CD4-positive, alpha-beta memory T cell (primary cell): ENCODE measurements around the gene SLCO3A1. TPM values are rescaled to one million over a fixed set of nuclear protein-coding genes. Genes with fewer than 3 reads are reported as not detected.

Experiments used
- CTCF ChIA-PET: fragments of 350-600 bp; sonication (Branson Sonifier 250); formaldehyde crosslinking; loops from one replicate; lab custom pipeline; 2021; ENCODE audit warnings: inconsistent platforms; ENCODE audit not compliant: partially characterized antibody; lab: Charles Lee
- POLR2A ChIA-PET: fragments of 350-600 bp; sonication (Branson Sonifier 250); formaldehyde crosslinking; loops from one replicate; lab custom pipeline; 2021; ENCODE audit not compliant: partially characterized antibody; lab: Charles Lee
- DNase-seq, 5 donors: peaks; one replicate each; pipeline versions ENCODE4 v3.0.0 to v3.0.0-alpha.2; 2020 to 2022; ENCODE audit warnings: mixed read lengths in 1 of 5
- H3K27ac ChIP-seq: one replicate; pipeline ENCODE4 v1.7.0; 2013; ENCODE audit warnings: low read depth, low read length
- H3K27me3 ChIP-seq: 2 replicates; pipeline ENCODE4 v1.7.0; 2013; ENCODE audit warnings: mild to moderate bottlenecking, low read length, moderate library complexity; ENCODE audit not compliant: insufficient read depth
- H3K36me3 ChIP-seq: 2 replicates; pipeline ENCODE4 v1.7.0; 2013; ENCODE audit warnings: mild to moderate bottlenecking, low read length, moderate library complexity; ENCODE audit not compliant: insufficient read depth
- H3K4me1 ChIP-seq: 2 replicates; pipeline ENCODE4 v1.7.0; 2013; ENCODE audit warnings: mild to moderate bottlenecking, low read length, moderate library complexity; ENCODE audit not compliant: insufficient read depth
- H3K4me3 ChIP-seq, 2 donors: one replicate each; pipeline ENCODE4 v1.7.0; 2013; ENCODE audit warnings: low read length in 2 of 2, mild to moderate bottlenecking in 1 of 2
- H3K9me3 ChIP-seq, 2 donors: one replicate each; pipeline ENCODE4 v1.7.0; 2013; ENCODE audit warnings: low read length in 2 of 2, control low read depth in 1 of 2; ENCODE audit not compliant: control insufficient read depth in 1 of 2
- H3K27ac Mint-ChIP-seq, 7 donors: one replicate each; pipeline ENCODE4 v1.8.0; 2020 to 2021; ENCODE audit warnings: mixed read lengths in 7 of 7, mild to moderate bottlenecking in 6 of 7, inconsistent platforms in 3 of 7, moderate library complexity in 3 of 7
- H3K27me3 Mint-ChIP-seq, 2 donors: one replicate each; pipeline ENCODE4 v1.8.0; 2020 to 2021; ENCODE audit warnings: mixed read lengths in 2 of 2
- H3K36me3 Mint-ChIP-seq, 2 donors: one replicate each; pipeline ENCODE4 v1.8.0; 2020 to 2021; ENCODE audit warnings: mixed read lengths in 2 of 2, inconsistent platforms in 1 of 2, mild to moderate bottlenecking in 1 of 2
- H3K4me1 Mint-ChIP-seq, 4 donors: one replicate each; pipeline ENCODE4 v1.8.0; 2020 to 2021; ENCODE audit warnings: mixed read lengths in 4 of 4, mild to moderate bottlenecking in 1 of 4
- H3K4me3 Mint-ChIP-seq, 8 donors: one replicate each; pipeline ENCODE4 v1.8.0; 2020 to 2021; ENCODE audit warnings: mixed read lengths in 8 of 8, mild to moderate bottlenecking in 7 of 8, moderate library complexity in 6 of 8, inconsistent platforms in 3 of 8
- H3K9me3 Mint-ChIP-seq, 8 donors: one replicate each; pipeline ENCODE4 v1.8.0; 2020 to 2021; ENCODE audit warnings: mixed read lengths in 8 of 8, mild to moderate bottlenecking in 5 of 8, inconsistent platforms in 3 of 8, moderate library complexity in 1 of 8
- intact Hi-C: fragments of 100-400 bp; cut with micrococcal nuclease; formaldehyde crosslinking; loops from one replicate; pipeline ENCODE4 v1.15.1; 2023
- polyA plus RNA-seq, 2 donors: library from polyadenylated mRNA; unstranded; fragments of 300-500 nt; fragmentation: Illumina TruSeq; gene quantifications; one replicate each; pipeline ENCODE4 v1.2.3, GENCODE V29; 2021
- total RNA-seq, 2 experiments: library from RNA; stranded (reverse); gene quantifications; one replicate each; pipeline ENCODE4 v1.2.3, GENCODE V29; 2021

The SLCO3A1 gene
- total and polyA plus RNA-seq, 4 experiments from 2014 or later = 30.9 to 61.3 (median 31.9) TPM

DNA sequence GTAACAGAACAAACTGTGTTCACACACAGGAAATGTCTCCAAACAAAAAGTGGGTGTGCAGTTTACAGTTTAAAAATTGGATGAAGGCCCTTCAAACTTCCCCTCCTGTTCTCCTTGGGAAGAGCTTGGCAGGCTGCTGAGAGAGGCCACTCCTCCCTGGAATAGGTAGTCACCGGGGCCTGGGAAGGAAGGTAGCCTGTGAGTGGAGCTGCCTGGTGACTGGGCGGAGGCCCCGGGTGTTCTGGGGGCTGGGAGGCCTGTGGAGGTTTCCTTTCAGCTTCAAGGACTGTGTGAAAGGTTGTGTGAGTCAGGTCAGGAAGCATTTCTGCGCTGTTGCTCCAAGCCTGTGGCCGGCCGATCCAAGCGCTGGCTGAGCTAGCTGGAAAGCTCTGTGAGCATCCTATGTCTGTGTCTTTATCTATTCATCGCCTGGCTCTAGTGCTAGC is 14.1 kb downstream of the SLCO3A1 start:
- ChIA-PET POLR2A (interaction anchor here (1.3 to 2.5 kb wide), 2 partner anchors 12 to 14 kb away, joined by 8 to 10 read pairs; partner anchors contain the start of gene SLCO3A1), CTCF (interaction anchor here (1.1 to 11.5 kb wide), 3 partner anchors 9 to 162 kb away, joined by 4 to 112 read pairs (median 5); partner anchors contain the start of gene SLCO3A1)
- no peaks in the 10 kb centered on the region for H3K9me3 ChIP-seq
- Mint-ChIP-seq H3K9me3 (peaks cover 0 to 4% (median 0%) of the 10 kb centered on the region in 8 donors), H3K4me1 (peaks cover 63 to 92% (median 76%) of the 10 kb centered on the region in 4 donors), H3K27ac (peak overlapping the region in 6 of 7 donors; percentile 17 to 72 (median 44)), H3K27me3 (no peaks in the 10 kb centered on the region), H3K4me3 (peak overlapping the region; percentile 18 to 59 (median 52)), H3K36me3 (peaks cover 1 to 6% of the 10 kb centered on the region in 2 donors)
- no peak for DNase-seq
- no peaks in the 10 kb centered on the region for H3K36me3 ChIP-seq
- no peak overlapping the region for H3K27ac ChIP-seq
- no peaks in the 10 kb centered on the region for H3K27me3 ChIP-seq
- no peak overlapping the region for H3K4me3 ChIP-seq
- H3K4me1 ChIP-seq = peaks cover 91% of the 10 kb centered on the region
- intact Hi-C loops = loop anchor here (1.0 kb wide), 1 partner anchor 10 kb away; no protein-coding TSS in a partner anchor

DNA sequence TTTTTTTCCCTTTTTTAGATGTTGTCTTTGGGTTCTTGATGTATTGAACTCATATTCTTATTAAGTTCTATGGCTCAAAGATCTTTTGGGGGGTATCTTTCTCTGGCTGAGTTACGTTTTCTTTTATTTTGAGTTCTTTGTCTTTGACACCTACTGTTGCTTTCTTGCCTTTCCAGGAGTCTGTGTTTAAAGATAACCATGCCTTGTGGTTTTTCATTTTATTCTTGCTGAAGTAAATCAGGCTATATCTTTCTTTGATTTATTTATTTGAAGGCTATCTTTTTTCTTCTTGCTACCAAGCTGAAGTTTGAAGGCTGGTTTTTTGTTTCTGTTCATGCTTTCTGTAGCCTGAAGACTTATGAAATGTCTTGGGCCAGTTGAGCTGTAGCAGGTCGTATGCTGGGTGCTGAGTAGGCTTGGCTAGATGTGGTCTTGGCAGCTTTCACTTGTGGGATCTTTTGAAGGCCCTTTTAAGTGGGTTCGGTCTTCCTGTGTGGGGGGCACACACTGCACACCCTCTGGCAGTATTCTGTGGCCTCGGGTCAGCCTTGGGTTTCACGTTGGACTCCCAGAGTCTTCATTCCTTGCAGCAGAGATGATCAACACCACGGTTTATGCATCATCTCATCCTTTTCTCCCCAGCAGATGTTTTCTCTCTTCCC is 17.5 kb downstream of the SLCO3A1 start:
- Mint-ChIP-seq H3K9me3 (peaks cover 0 to 4% (median 0%) of the 10 kb centered on the region in 8 donors), H3K27ac (peak overlapping the region in 6 of 7 donors; percentile 5 to 69 (median 37)), H3K36me3 (peaks cover 17 to 26% of the 10 kb centered on the region in 2 donors), H3K27me3 (no peaks in the 10 kb centered on the region), H3K4me1 (peaks cover 58 to 86% (median 65%) of the 10 kb centered on the region in 4 donors), H3K4me3 (peak overlapping the region in 6 of 8 donors; percentile 1 to 40 (median 22))
- Histone ChIP-seq H3K27ac (no peak overlapping the region), H3K27me3 (no peaks in the 10 kb centered on the region), H3K36me3 (no peaks in the 10 kb centered on the region), H3K4me3 (no peak overlapping the region), H3K4me1 (peaks cover 69% of the 10 kb centered on the region), H3K9me3 (no peaks in the 10 kb centered on the region)
- DNase-seq = no peak
- ChIA-PET CTCF (interaction anchor here (0.6 kb wide), 1 partner anchor 91 kb away, joined by 3 read pairs; no protein-coding TSS in a partner anchor), POLR2A (interaction anchor here (0.8 kb wide), 1 partner anchor 32 kb away, joined by 3 read pairs; no protein-coding TSS in a partner anchor)
- intact Hi-C loops = no loop called here

- Histone ChIP-seq H3K27me3 (no peaks in the 10 kb centered on the region), H3K36me3 (no peaks in the 10 kb centered on the region), H3K27ac (no peak overlapping the region), H3K4me1 (peaks cover 61% of the 10 kb centered on the region), H3K9me3 (no peaks in the 10 kb centered on the region), H3K4me3 (no peak overlapping the region)
- ChIA-PET CTCF (no interaction called here), POLR2A (no interaction called here)
- Mint-ChIP-seq H3K4me1 (peaks cover 51 to 80% (median 57%) of the 10 kb centered on the region in 4 donors), H3K27me3 (no peaks in the 10 kb centered on the region), H3K36me3 (peaks cover 20 to 30% of the 10 kb centered on the region in 2 donors), H3K4me3 (no peak overlapping the region), H3K9me3 (peaks cover 0 to 4% (median 0%) of the 10 kb centered on the region in 8 donors), H3K27ac (peak overlapping the region in 1 of 7 donors; percentile 45)
- intact Hi-C loops = no loop called here
- DNase-seq = no peak
Measured at GRCh38 chr15:91871837-91872236, 18.3 kb downstream of the SLCO3A1 start.

DNA sequence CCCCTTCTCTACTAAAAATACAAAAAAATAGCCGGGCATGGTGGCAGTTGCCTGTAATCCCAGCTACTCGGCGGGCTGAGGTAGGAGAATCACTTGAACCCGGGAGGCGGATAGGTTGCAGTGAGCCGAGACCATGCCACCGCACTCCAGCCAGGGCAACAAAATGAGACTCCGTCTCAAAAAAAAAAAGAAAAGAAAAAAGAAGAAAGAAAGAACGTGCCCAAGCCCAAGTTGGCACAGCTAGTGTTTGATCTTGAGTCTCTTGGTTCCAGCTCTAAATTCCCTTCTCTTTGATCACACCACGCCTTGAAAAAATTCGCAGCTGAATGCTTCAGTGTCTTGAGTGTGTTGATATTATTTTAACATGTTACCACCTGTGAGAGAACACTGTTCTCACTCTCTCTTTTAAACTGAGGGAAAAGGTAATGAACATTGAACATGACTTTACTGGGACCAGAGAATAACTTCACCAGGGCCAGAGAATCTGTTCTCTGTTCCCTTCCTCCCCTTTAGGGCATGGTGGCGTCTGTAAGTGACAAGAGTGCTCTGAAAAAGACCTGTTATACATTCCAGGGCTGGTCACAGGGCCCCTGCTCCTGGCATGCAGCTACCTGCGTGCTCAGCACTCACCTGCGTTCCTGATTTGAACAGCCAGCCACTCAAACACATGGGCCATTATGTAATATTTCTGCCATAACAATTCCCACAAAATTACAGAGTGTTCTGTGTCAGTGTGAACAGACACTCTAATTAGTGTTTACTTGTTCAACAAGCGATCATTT is 19.0 kb downstream of the SLCO3A1 start:
- Histone ChIP-seq H3K36me3 (no peaks in the 10 kb centered on the region), H3K4me1 (peaks cover 54% of the 10 kb centered on the region), H3K27me3 (no peaks in the 10 kb centered on the region), H3K9me3 (no peaks in the 10 kb centered on the region), H3K27ac (no peak overlapping the region), H3K4me3 (no peak overlapping the region)
- Mint-ChIP-seq H3K9me3 (peaks cover 0 to 6% (median 0%) of the 10 kb centered on the region in 8 donors), H3K27ac (peak overlapping the region in 1 of 7 donors; percentile 23), H3K27me3 (no peaks in the 10 kb centered on the region), H3K4me3 (no peak overlapping the region), H3K36me3 (peaks cover 26 to 37% of the 10 kb centered on the region in 2 donors), H3K4me1 (peaks cover 49 to 80% (median 54%) of the 10 kb centered on the region in 4 donors)
- intact Hi-C loops = no loop called here
- DNase-seq = no peak
- ChIA-PET POLR2A (no interaction called here), CTCF (no interaction called here)

DNA sequence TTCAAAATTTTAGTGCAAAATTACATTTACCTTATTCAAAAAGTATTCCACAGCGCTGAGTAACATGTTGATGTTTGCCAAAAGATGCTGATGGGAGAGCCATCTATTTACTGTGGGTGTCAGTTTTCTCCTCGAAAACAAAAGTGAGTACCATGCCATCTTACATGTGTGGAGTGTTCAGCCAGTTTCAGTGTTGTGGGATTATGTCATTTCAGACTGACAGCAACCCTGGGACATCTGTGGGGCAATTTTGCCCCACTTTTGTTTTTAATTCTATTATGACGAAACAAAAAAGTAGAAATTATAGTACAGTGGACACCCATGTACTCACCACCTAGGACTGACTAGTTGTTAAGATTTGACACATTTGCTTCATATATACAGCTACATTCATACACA is 19.6 kb downstream of the SLCO3A1 start:
- ChIA-PET POLR2A (no interaction called here), CTCF (no interaction called here)
- H3K27me3 Mint-ChIP-seq = no peaks in the 10 kb centered on the region
- no peak overlapping the region for H3K4me3 ChIP-seq
- H3K36me3 Mint-ChIP-seq = peaks cover 29 to 39% of the 10 kb centered on the region in 2 donors
- H3K9me3 ChIP-seq = no peaks in the 10 kb centered on the region
- H3K27ac ChIP-seq = no peak overlapping the region
- no peak overlapping the region for H3K4me3 Mint-ChIP-seq
- intact Hi-C loops = no loop called here
- H3K4me1 ChIP-seq = peaks cover 48% of the 10 kb centered on the region
- peaks cover 45 to 79% (median 51%) of the 10 kb centered on the region in 4 donors for H3K4me1 Mint-ChIP-seq
- no peak for DNase-seq
- no peaks in the 10 kb centered on the region for H3K27me3 ChIP-seq
- H3K36me3 ChIP-seq = no peaks in the 10 kb centered on the region
- H3K9me3 Mint-ChIP-seq = peaks cover 0 to 7% (median 0%) of the 10 kb centered on the region in 8 donors
- peak overlapping the region in 2 of 7 donors; percentile 14 to 75 for H3K27ac Mint-ChIP-seq

DNA sequence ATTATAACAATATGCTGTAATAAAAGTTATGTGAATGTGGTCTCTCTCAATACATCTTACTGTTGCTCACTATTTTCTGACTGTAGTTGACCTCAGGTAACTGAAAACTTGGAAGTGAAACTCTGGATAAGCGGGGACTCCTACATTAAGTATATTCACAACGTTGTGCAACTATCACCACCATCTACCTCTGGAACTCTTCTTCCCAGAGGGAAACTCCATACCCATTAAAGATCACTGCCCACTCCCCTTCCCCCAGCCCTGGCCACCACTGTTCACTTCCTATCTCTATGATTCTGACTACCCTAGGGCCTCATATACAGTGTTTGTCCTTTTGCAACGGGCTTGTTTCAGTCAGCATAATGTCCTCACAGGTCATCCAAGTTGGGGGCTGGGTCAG is 20.7 kb downstream of the SLCO3A1 start:
- H3K4me3 ChIP-seq = no peak overlapping the region
- no peak overlapping the region for H3K4me3 Mint-ChIP-seq
- DNase-seq = no peak
- no peaks in the 10 kb centered on the region for H3K27me3 ChIP-seq
- intact Hi-C loops = no loop called here
- no peaks in the 10 kb centered on the region for H3K36me3 ChIP-seq
- peaks cover 38% of the 10 kb centered on the region for H3K4me1 ChIP-seq
- ChIA-PET CTCF (no interaction called here), POLR2A (no interaction called here)
- no peaks in the 10 kb centered on the region for H3K27me3 Mint-ChIP-seq
- no peak overlapping the region for H3K27ac Mint-ChIP-seq
- peaks cover 0 to 7% (median 0%) of the 10 kb centered on the region in 8 donors for H3K9me3 Mint-ChIP-seq
- H3K27ac ChIP-seq = no peak overlapping the region
- no peaks in the 10 kb centered on the region for H3K9me3 ChIP-seq
- H3K4me1 Mint-ChIP-seq = peaks cover 47 to 77% (median 50%) of the 10 kb centered on the region in 4 donors
- peaks cover 36 to 43% of the 10 kb centered on the region in 2 donors for H3K36me3 Mint-ChIP-seq
